Measurements from ENCODE around the gene BNC2.

Gene BNC2

GRCh38 chr9:16744394-16744793 is 126.1 kb downstream of the BNC2 start:
- no peaks in the 10 kb centered on the region for H3K9me3 ChIP-seq (ENCODE audit: low read length)

GRCh38 chr9:16743375-16743774 is 127.1 kb downstream of the BNC2 start:
- Histone ChIP-seq H3K9ac (ENCODE audit: low read length) (no peak overlapping the region), H3K4me3 (ENCODE audit: low read depth, low read length, poor library complexity, severe bottlenecking) (no peak overlapping the region), H3K9me2 (ENCODE audit: low read depth, low read length) (no peaks in the 10 kb centered on the region), H3K4me2 (ENCODE audit: low read length) (no peak overlapping the region), H3K9me3 (ENCODE audit: low read length) (no peaks in the 10 kb centered on the region), H3K27me3 (ENCODE audit: insufficient read depth, low read length) (no peaks in the 10 kb centered on the region), H3K36me3 (ENCODE audit: insufficient read depth, low read length) (no peaks in the 10 kb centered on the region), H3K27ac (ENCODE audit: low read depth, low read length, poor library complexity, severe bottlenecking) (no peak overlapping the region), H3F3A (ENCODE audit: insufficient read depth, low read length) (no peaks in the 10 kb centered on the region), H2AFZ (ENCODE audit: low read length) (no peak overlapping the region), H3K79me2 (ENCODE audit: insufficient read depth, low read length) (no peaks in the 10 kb centered on the region), H4K20me1 (ENCODE audit: insufficient read depth, low read length) (no peaks in the 10 kb centered on the region), H3K4me1 (ENCODE audit: insufficient read depth, low read length, severe bottlenecking) (no peaks in the 10 kb centered on the region)
- TF ChIP-seq EZH2 (IDR thresholded peaks at IDR 0.05; ENCODE audit: borderline replicate concordance, low read length): no peak
- TF ChIP-seq, protein P1, sequence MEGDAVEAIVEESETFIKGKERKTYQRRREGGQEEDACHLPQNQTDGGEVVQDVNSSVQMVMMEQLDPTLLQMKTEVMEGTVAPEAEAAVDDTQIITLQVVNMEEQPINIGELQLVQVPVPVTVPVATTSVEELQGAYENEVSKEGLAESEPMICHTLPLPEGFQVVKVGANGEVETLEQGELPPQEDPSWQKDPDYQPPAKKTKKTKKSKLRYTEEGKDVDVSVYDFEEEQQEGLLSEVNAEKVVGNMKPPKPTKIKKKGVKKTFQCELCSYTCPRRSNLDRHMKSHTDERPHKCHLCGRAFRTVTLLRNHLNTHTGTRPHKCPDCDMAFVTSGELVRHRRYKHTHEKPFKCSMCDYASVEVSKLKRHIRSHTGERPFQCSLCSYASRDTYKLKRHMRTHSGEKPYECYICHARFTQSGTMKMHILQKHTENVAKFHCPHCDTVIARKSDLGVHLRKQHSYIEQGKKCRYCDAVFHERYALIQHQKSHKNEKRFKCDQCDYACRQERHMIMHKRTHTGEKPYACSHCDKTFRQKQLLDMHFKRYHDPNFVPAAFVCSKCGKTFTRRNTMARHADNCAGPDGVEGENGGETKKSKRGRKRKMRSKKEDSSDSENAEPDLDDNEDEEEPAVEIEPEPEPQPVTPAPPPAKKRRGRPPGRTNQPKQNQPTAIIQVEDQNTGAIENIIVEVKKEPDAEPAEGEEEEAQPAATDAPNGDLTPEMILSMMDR (IDR thresholded peaks at IDR 0.05; ENCODE audit: low read length): no peak

More at GRCh38 chr9:16744394-16744793, 126.1 kb downstream of the BNC2 start:
- Histone ChIP-seq H3K27me3 (ENCODE audit: insufficient read depth, low read length) (no peaks in the 10 kb centered on the region), H3K79me2 (ENCODE audit: insufficient read depth, low read length) (no peaks in the 10 kb centered on the region), H3K36me3 (ENCODE audit: insufficient read depth, low read length) (no peaks in the 10 kb centered on the region), H3K9me2 (ENCODE audit: low read depth, low read length) (no peaks in the 10 kb centered on the region), H3K4me2 (ENCODE audit: low read length) (no peak overlapping the region), H3K4me3 (ENCODE audit: low read depth, low read length, poor library complexity, severe bottlenecking) (no peak overlapping the region), H2AFZ (ENCODE audit: low read length) (no peak overlapping the region), H3K27ac (ENCODE audit: low read depth, low read length, poor library complexity, severe bottlenecking) (no peak overlapping the region), H3K9ac (ENCODE audit: low read length) (no peak overlapping the region), H3F3A (ENCODE audit: insufficient read depth, low read length) (no peaks in the 10 kb centered on the region), H4K20me1 (ENCODE audit: insufficient read depth, low read length) (no peaks in the 10 kb centered on the region), H3K4me1 (ENCODE audit: insufficient read depth, low read length, severe bottlenecking) (no peaks in the 10 kb centered on the region)
- TF ChIP-seq, protein P1 (IDR thresholded peaks at IDR 0.05; ENCODE audit: low read length): no peak
- no peak for TF ChIP-seq EZH2 (IDR thresholded peaks at IDR 0.05; ENCODE audit: borderline replicate concordance, low read length)

GRCh38 chr9:16735001-16735400 is 135.5 kb downstream of the BNC2 start:
- no peaks in the 10 kb centered on the region for H3F3A ChIP-seq (ENCODE audit: insufficient read depth, low read length)
- no peak overlapping the region for H3K27ac ChIP-seq (ENCODE audit: low read depth, low read length, poor library complexity, severe bottlenecking)
- no peaks in the 10 kb centered on the region for H4K20me1 ChIP-seq (ENCODE audit: insufficient read depth, low read length)
- H3K4me2 ChIP-seq (ENCODE audit: low read length): no peak overlapping the region
- H3K79me2 ChIP-seq (ENCODE audit: insufficient read depth, low read length): no peaks in the 10 kb centered on the region
- no peaks in the 10 kb centered on the region for H3K27me3 ChIP-seq (ENCODE audit: insufficient read depth, low read length)
- no peaks in the 10 kb centered on the region for H3K9me2 ChIP-seq (ENCODE audit: low read depth, low read length)
- no peak overlapping the region for H3K4me3 ChIP-seq (ENCODE audit: low read depth, low read length, poor library complexity, severe bottlenecking)
- H3K36me3 ChIP-seq (ENCODE audit: insufficient read depth, low read length): no peaks in the 10 kb centered on the region
- TF ChIP-seq, protein P1 (IDR thresholded peaks at IDR 0.05; ENCODE audit: low read length): no peak
- TF ChIP-seq EZH2 (IDR thresholded peaks at IDR 0.05; ENCODE audit: borderline replicate concordance, low read length): no peak
- no peaks in the 10 kb centered on the region for H3K4me1 ChIP-seq (ENCODE audit: insufficient read depth, low read length, severe bottlenecking)
- no peaks in the 10 kb centered on the region for H3K9me3 ChIP-seq (ENCODE audit: low read length)
- H2AFZ ChIP-seq (ENCODE audit: low read length): no peak overlapping the region
- no peak overlapping the region for H3K9ac ChIP-seq (ENCODE audit: low read length)
